IMR-90 (cell line): ENCODE results near the gene FKRP. TPM values are rescaled to one million over a fixed set of nuclear protein-coding genes. Genes with fewer than 3 reads are reported as not detected.
"Not testable (repeated sequence)": the region's sequence is repeated elsewhere in the genome, so short reads cannot be mapped to it uniquely, and the experiment has no call there.

Source experiments
- ATAC-seq: fragments of 200-7000 bp; cut with Tn5 transposase; 2 replicates; pipeline ENCODE4 v1.9.1; 2020; ENCODE audit warnings: low read depth, mild to moderate bottlenecking, moderate library complexity
- BruUV-seq: library from RNA; stranded (reverse); fragments of 400-500 nt; replicated peaks from 2 replicates; lab custom pipeline; 2021; lab: Mats Ljungman, UMichigan
- CTCF ChIA-PET: fragments of 300-600 bp; formaldehyde crosslinking; extraction: SDS; loops from one replicate; lab custom pipeline; 2021; ENCODE audit warnings: antibody characterized with exemption; lab: Yijun Ruan, JAX
- POLR2A ChIA-PET: fragments of 300-600 bp; sonication (Branson Sonifier 250); formaldehyde crosslinking; loops from one replicate; lab custom pipeline; 2022; ENCODE audit warnings: antibody characterized with exemption; ENCODE audit not compliant: unreplicated experiment; lab: Charles Lee
- DNase-seq: peaks from one replicate; pipeline ENCODE4 v3.0.0; 2013
- H2AFZ ChIP-seq: replicated peaks from 2 replicates; pipeline ENCODE3; 2013; ENCODE audit warnings: low read length, mild to moderate bottlenecking; ENCODE audit not compliant: poor library complexity
- H2AK5ac ChIP-seq: 2 replicates; pipeline ENCODE4 v1.6.1; 2013; ENCODE audit warnings: low read depth, low read length, inconsistent platforms
- H2AK9ac ChIP-seq: replicated peaks from 2 replicates; pipeline ENCODE3; 2013; ENCODE audit warnings: mild to moderate bottlenecking, low read depth, low read length, moderate library complexity; ENCODE audit not compliant: poor library complexity
- H2BK120ac ChIP-seq: 2 replicates; pipeline ENCODE4 v1.6.1; 2013; ENCODE audit warnings: low read depth, low read length, inconsistent platforms
- H2BK15ac ChIP-seq: 3 replicates; pipeline ENCODE4 v1.6.1; 2013; ENCODE audit warnings: low read depth, low read length, inconsistent platforms
- H2BK20ac ChIP-seq: 2 replicates; pipeline ENCODE4 v1.6.1; 2013; ENCODE audit warnings: low read depth, mild to moderate bottlenecking, inconsistent platforms, low read length, moderate library complexity
- H2BK5ac ChIP-seq: 2 replicates; pipeline ENCODE4 v1.6.1; 2013; ENCODE audit warnings: mild to moderate bottlenecking, low read depth, low read length, inconsistent platforms; ENCODE audit not compliant: poor library complexity, severe bottlenecking
- H3K14ac ChIP-seq: replicated peaks from 2 replicates; pipeline ENCODE4 v1.6.1; 2013; ENCODE audit warnings: low read depth, low read length, inconsistent platforms
- H3K18ac ChIP-seq: 2 replicates; pipeline ENCODE4 v1.6.1; 2013; ENCODE audit warnings: low read depth, low read length, control low read depth
- H3K23ac ChIP-seq: 2 replicates; pipeline ENCODE4 v1.6.1; 2013; ENCODE audit warnings: low read depth, low read length, inconsistent platforms
- H3K27ac ChIP-seq: 2 replicates; pipeline ENCODE4 v1.5.1; 2013; ENCODE audit warnings: mild to moderate bottlenecking, control low read depth, low read length; ENCODE audit not compliant: insufficient read depth
- H3K27me3 ChIP-seq: 2 replicates; pipeline ENCODE4 v1.6.1; 2013; ENCODE audit warnings: low read length; ENCODE audit not compliant: control insufficient read depth, insufficient read depth
- H3K36me3 ChIP-seq: 2 replicates; pipeline ENCODE4 v1.6.1; 2013; ENCODE audit warnings: low read length, mixed read lengths; ENCODE audit not compliant: control insufficient read depth, insufficient read depth
- H3K4ac ChIP-seq: 2 replicates; pipeline ENCODE4 v1.6.1; 2013; ENCODE audit warnings: low read depth, low read length, inconsistent platforms
- H3K4me1 ChIP-seq: 2 replicates; pipeline ENCODE4 v1.6.1; 2013; ENCODE audit warnings: low read length, mixed read lengths; ENCODE audit not compliant: control insufficient read depth, insufficient read depth
- H3K4me2 ChIP-seq: 2 replicates; pipeline ENCODE4 v1.6.1; 2013; ENCODE audit warnings: low read depth, mild to moderate bottlenecking, control low read depth, low read length, moderate library complexity
- H3K4me3 ChIP-seq: 2 replicates; pipeline ENCODE4 v1.5.1; 2013; ENCODE audit warnings: low read depth, mild to moderate bottlenecking, control low read depth, low read length, moderate library complexity; ENCODE audit not compliant: insufficient read depth
- H3K56ac ChIP-seq: 2 replicates; pipeline ENCODE4 v1.6.1; 2013; ENCODE audit warnings: low read length, inconsistent platforms; ENCODE audit not compliant: insufficient read depth; ENCODE audit errors: extremely low read depth
- H3K79me1 ChIP-seq, 2 experiments: 2 replicates each; pipeline ENCODE4 v1.6.1; 2013; ENCODE audit warnings: low read length in 2 of 2, inconsistent platforms in 1 of 2, low read depth in 1 of 2
- H3K9ac ChIP-seq: 2 replicates; pipeline ENCODE4 v1.6.1; 2013; ENCODE audit warnings: low read depth, low read length, control low read depth
- H3K9me1 ChIP-seq: 2 replicates; pipeline ENCODE4 v1.6.1; 2013; ENCODE audit warnings: low read length, inconsistent platforms; ENCODE audit not compliant: insufficient read depth
- H3K9me3 ChIP-seq: 2 replicates; pipeline ENCODE4 v1.6.1; 2013; ENCODE audit warnings: low read length; ENCODE audit not compliant: control insufficient read depth, insufficient read depth
- H4K20me1 ChIP-seq: 2 replicates; pipeline ENCODE4 v1.6.1; 2013; ENCODE audit warnings: low read length, inconsistent platforms; ENCODE audit not compliant: insufficient read depth
- H4K5ac ChIP-seq: 2 replicates; pipeline ENCODE4 v1.6.1; 2013; ENCODE audit warnings: mild to moderate bottlenecking, low read depth, low read length, control low read depth
- H4K8ac ChIP-seq, 2 experiments: 2 replicates each; pipeline ENCODE4 v1.6.1; 2013; ENCODE audit warnings: low read depth in 2 of 2, low read length in 2 of 2, control low read depth in 1 of 2, inconsistent platforms in 1 of 2
- H4K91ac ChIP-seq: 2 replicates; pipeline ENCODE4 v1.6.1; 2013; ENCODE audit warnings: low read depth, low read length, inconsistent platforms; ENCODE audit not compliant: insufficient read depth
- WGBS, 2 experiments: methylation state at CpG; one replicate each; pipeline versions ENCODE4 v1.1.5 to v1.1.7; 2013; ENCODE audit warnings: missing lambda C conversion rate in 2 of 2; ENCODE audit not compliant: insufficient read length in 1 of 2; ENCODE audit errors: extremely low coverage in 2 of 2; 5-methylcytosine and 5-hydroxymethylcytosine counted together
- dilution Hi-C: fragments of 300-500 bp; cut with HindIII; formaldehyde crosslinking; loops from one replicate; pipeline ENCODE4 v1.14.3; 2018; ENCODE audit warnings: low sequenced_read_pairs; ENCODE audit not compliant: unreplicated experiment
- in situ Hi-C: fragments of 300-500 bp; cut with MboI; formaldehyde crosslinking; loops from 3 replicates; pipeline ENCODE4 v1.14.3; 2019; ENCODE audit warnings: low sequenced_read_pairs, inconsistent platforms, mixed read lengths
- intact Hi-C: fragments of 100-400 bp; cut with micrococcal nuclease; formaldehyde crosslinking; loops from 2 replicates; pipeline ENCODE4 v1.10.0; 2022
- polyA plus RNA-seq, 3 experiments: library from polyadenylated mRNA; depleted of rRNA; stranded (reverse); fragments of >200 nt; gene quantifications; 2 replicates each; pipeline ENCODE4 v1.2.3, GENCODE V29; 2012; ENCODE audit warnings: low replicate concordance in 1 of 3
- total RNA-seq: library from RNA; depleted of rRNA; stranded (reverse); fragments of >200 nt; gene quantifications from 2 replicates; pipeline ENCODE4 v1.2.3, GENCODE V29; 2012

FKRP gene
- total and polyA plus RNA-seq, 2 of the 4 experiments (the other 2 are of a cell fraction), result 6.1 to 25.3 TPM

DNA sequence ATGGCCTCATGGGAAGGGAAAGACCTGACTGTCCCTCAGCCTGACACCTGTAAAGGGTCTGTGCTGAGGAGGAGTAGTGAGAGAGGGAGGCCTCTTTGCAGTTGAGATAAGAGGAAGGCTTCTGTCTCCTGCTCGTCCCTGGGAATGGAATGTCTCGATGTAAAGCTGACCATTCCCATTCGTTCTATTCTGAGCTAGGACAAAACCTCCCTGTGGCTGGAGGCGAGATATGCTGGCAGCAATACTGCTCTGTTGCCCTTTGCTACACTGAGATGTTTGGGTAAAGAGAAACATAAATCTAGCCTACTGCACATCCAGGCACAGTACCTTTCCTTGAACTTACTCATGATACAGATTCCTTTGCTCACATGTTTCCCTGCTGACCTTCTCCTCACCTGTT is 22.9 kb downstream of the FKRP start:
- H3K9me3 ChIP-seq, H3K4ac ChIP-seq, H3K27ac ChIP-seq, H4K20me1 ChIP-seq, H2AFZ ChIP-seq, H2AK5ac ChIP-seq, H3K27me3 ChIP-seq, BruUV-seq, H2BK15ac ChIP-seq, H3K14ac ChIP-seq, intact Hi-C loops, dilution Hi-C loops, H2BK120ac ChIP-seq, H3K9me1 ChIP-seq, H2BK5ac ChIP-seq, H3K79me1 ChIP-seq, H3K9ac ChIP-seq, H3K56ac ChIP-seq, ATAC-seq, H4K5ac ChIP-seq, POLR2A ChIA-PET, H3K4me2 ChIP-seq, in situ Hi-C loops, DNase-seq, H2AK9ac ChIP-seq, H4K91ac ChIP-seq, H4K8ac ChIP-seq, H2BK20ac ChIP-seq, H3K18ac ChIP-seq, H3K4me3 ChIP-seq, H3K4me1 ChIP-seq, H3K23ac ChIP-seq, H3K36me3 ChIP-seq: not testable (repeated sequence)
- WGBS, 2 experiments, result no CpG with 5 or more reads among the region's 4 CpGs
- CTCF ChIA-PET, result interaction anchor here (1.1 kb wide), 1 partner anchor 72 kb away, joined by 3 read pairs; no protein-coding TSS in a partner anchor
